ENCODE results near the gene WDR1. TPM values are rescaled to one million over a fixed set of nuclear protein-coding genes. Genes with fewer than 3 reads are reported as not detected.

Gene WDR1
- total and polyA plus RNA-seq, 2 of the 13 experiments (the other 11 are each of a cell fraction or from before 2014, with no cell fraction given), result 106 to 198 TPM

- TF ChIP-seq ZNF281 (CRISPR knock-in tag; IDR thresholded peaks at IDR 0.05; ENCODE audit: borderline replicate concordance), result no peak
- no peak for TF ChIP-seq RARG (CRISPR knock-in tag; IDR thresholded peaks at IDR 0.05; ENCODE audit: low read depth)
- no peak for TF ChIP-seq SETDB1 (CRISPR knock-in tag; IDR thresholded peaks at IDR 0.05; ENCODE audit: borderline replicate concordance)
- no peak for TF ChIP-seq TBX2 (CRISPR knock-in tag; IDR thresholded peaks at IDR 0.05; ENCODE audit: borderline replicate concordance)
- TF ChIP-seq PCBP1 (IDR thresholded peaks at IDR 0.05; ENCODE audit: borderline replicate concordance, low read depth, low read length), result no peak
- TF ChIP-seq CHD4 (IDR thresholded peaks at IDR 0.05; ENCODE audit: borderline replicate concordance, low read length), result no peak
- no peak for TF ChIP-seq ATRX (CRISPR knock-in tag; IDR thresholded peaks at IDR 0.05; ENCODE audit: borderline replicate concordance)
- TF ChIP-seq ZNF451 (CRISPR knock-in tag; IDR thresholded peaks at IDR 0.05), result no peak
These were observed 3.1 kb downstream of the WDR1 start (continued) for GRCh38 chr4:10113362-10114047.

- Histone ChIP-seq H2AFZ (ENCODE audit: low read length) (no peak overlapping the region), H4K20me1 (ENCODE audit: insufficient read depth, low read length) (peaks cover 40% of the 10 kb centered on the region), H3K4me2 (ENCODE audit: low read depth, low read length) (no peak overlapping the region), H3K9me3 (ENCODE audit: low read length) (no peaks in the 10 kb centered on the region), H3K79me2 (ENCODE audit: insufficient read depth, low read length) (peaks cover 87% of the 10 kb centered on the region), H3K36me3 (replicated peaks in 1 of 2; ENCODE audit: control insufficient read depth in 1 of 2, insufficient read depth in 2 of 2, low read length in 2 of 2) (peaks cover 34 to 72% of the 10 kb centered on the region in 2 experiments), H3K9ac (ENCODE audit: insufficient read depth, low read depth, low read length) (no peak overlapping the region), H3K27me3 (ENCODE audit: control insufficient read depth in 1 of 2, insufficient read depth in 2 of 2, low read length in 2 of 2) (no peaks in the 10 kb centered on the region), H3K4me1 (ENCODE audit: insufficient read depth, low read length) (peaks cover 89% of the 10 kb centered on the region), H3K27ac (ENCODE audit: extremely low read length, insufficient read depth, low read length) (no peak overlapping the region), H3K4me3 (replicated peaks in 1 of 3; ENCODE audit: insufficient read depth in 1 of 3, low read depth in 2 of 3, low read length in 3 of 3) (no peak overlapping the region)
- POLR2A ChIA-PET, result no interaction called here
- ATAC-seq (no peak), DNase-seq (ENCODE audit: low spot score) (no peak), FAIRE-seq (no peak)
- CTCF ChIA-PET (ENCODE audit: low intra/inter-chr PET ratio, low total read pairs), result no interaction called here
- 98% methylated on average over 16 of the region's 16 CpGs for WGBS (ENCODE audit: low lambda C conversion rate)
- in situ Hi-C loops (cut with HindIII; ENCODE audit: extremely low pct_ligation_motif_present, low pct_unique_long_range_greater_than_20kb) (no loop called here), intact Hi-C loops (cut with micrococcal nuclease; ENCODE audit: unreplicated experiment) (no loop called here)
- no TSS peak for BruUV-seq (replicated peaks)
- peak; percentile 83 for TF ChIP-seq ZKSCAN1 (IDR thresholded peaks at IDR 0.05; ENCODE audit: low read length)
- TF ChIP-seq ZNF234 (CRISPR knock-in tag; conservative IDR thresholded peaks at IDR 0.05), result no peak
These were observed 3.8 kb downstream of the WDR1 start for GRCh38 chr4:10112658-10113284.
